ENCODE measurements around the gene GRM1. TPM values are rescaled to one million over a fixed set of nuclear protein-coding genes. Genes with fewer than 3 reads are reported as not detected.

GRM1 gene
- total RNA-seq, 4 donors from 2014 or later, result under 0.01 TPM; not detected in 2

GRCh38 chr6:146065690-146066089 is 36.8 kb downstream of the GRM1 start:
- TF ChIP-seq CTCF (IDR thresholded peaks at IDR 0.05; ENCODE audit: low read depth), result no peak

- no peak for TF ChIP-seq CTCF (IDR thresholded peaks at IDR 0.05; ENCODE audit: low read depth)
These were observed 37.6 kb downstream of the GRM1 start for GRCh38 chr6:146066506-146066905.

GRCh38 chr6:146071781-146072180 is 42.9 kb downstream of the GRM1 start:
- no peak for TF ChIP-seq CTCF (IDR thresholded peaks at IDR 0.05; ENCODE audit: low read depth)

- no peak for TF ChIP-seq CTCF (IDR thresholded peaks at IDR 0.05; ENCODE audit: low read depth)
These were observed 49.1 kb downstream of the GRM1 start for GRCh38 chr6:146077992-146078391.

GRCh38 chr6:146087386-146087785 is 58.5 kb downstream of the GRM1 start:
- TF ChIP-seq CTCF (IDR thresholded peaks at IDR 0.05; ENCODE audit: low read depth), result no peak

GRCh38 chr6:146090474-146090873 is 61.6 kb downstream of the GRM1 start:
- no peak for TF ChIP-seq CTCF (IDR thresholded peaks at IDR 0.05; ENCODE audit: low read depth)

GRCh38 chr6:146092961-146093686 is 64.3 kb downstream of the GRM1 start:
- TF ChIP-seq CTCF (IDR thresholded peaks at IDR 0.05; ENCODE audit: low read depth), result no peak
